ENCODE measurements around the gene TRIM71.
"Not testable (repeated sequence)": the region's sequence is repeated elsewhere in the genome, so short reads cannot be mapped to it uniquely, and the experiment has no call there.

TRIM71 gene

DNA sequence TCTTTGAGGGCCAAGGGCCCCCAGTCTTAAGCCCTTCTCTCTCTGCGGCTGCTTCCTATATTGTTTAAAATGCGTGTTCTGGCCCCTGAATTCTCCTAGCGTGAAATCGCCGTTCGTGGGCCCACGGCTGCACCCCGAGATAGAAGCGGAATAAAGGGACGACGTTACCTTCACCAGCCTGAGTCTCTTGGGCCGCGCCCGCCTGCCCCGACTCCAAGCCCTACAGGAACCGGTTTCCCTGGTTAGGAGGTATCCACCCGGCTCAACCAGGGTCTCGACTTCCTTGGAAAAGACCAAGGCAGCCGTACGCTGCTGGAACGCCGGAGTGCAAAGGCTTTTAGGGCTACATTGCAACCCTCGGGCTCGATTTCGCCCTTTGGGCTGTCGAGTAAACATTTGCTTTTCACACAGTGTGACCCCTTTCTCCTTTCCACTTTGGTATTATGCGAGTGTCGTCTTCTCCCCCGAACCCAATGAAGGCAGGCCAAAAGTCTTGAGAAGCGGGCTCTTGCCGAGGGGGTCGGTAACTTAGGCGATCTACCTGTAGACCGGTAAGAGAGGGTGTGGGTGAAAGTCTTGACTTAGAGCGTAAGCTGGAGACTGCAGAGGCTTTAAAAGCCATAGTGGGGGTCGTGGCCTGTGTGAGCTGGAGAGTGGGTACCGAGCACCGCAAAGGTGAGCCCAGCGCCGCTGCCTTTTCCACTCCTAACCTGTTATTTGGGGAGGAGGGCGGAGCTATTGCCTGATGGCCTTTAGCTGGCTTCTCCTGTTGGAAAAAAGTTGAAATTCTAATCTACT is 2.0 kb downstream of the TRIM71 start:
- DNase-seq (ENCODE audit: low read depth): no peak

DNA sequence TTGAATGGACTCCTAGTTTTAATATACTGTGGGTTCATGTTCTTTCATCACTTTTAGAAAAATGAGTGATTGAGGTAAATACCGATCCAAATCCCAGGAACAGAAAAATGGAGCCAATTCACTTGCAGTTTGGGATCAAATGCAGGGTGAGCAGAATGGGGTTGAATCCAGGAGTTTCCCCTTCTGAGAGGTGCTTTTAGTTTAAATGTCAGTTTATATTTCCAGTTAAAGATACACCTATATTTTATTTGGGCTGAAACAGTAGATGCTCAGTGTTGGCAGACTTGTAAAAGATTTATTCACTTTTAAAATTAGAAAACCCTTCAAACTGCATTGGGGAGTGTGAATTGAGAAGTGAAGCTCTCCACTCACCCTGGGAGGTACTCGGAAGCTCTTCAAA is 2.6 kb downstream of the TRIM71 start:
- DNase-seq (ENCODE audit: low read depth): no peak

DNA sequence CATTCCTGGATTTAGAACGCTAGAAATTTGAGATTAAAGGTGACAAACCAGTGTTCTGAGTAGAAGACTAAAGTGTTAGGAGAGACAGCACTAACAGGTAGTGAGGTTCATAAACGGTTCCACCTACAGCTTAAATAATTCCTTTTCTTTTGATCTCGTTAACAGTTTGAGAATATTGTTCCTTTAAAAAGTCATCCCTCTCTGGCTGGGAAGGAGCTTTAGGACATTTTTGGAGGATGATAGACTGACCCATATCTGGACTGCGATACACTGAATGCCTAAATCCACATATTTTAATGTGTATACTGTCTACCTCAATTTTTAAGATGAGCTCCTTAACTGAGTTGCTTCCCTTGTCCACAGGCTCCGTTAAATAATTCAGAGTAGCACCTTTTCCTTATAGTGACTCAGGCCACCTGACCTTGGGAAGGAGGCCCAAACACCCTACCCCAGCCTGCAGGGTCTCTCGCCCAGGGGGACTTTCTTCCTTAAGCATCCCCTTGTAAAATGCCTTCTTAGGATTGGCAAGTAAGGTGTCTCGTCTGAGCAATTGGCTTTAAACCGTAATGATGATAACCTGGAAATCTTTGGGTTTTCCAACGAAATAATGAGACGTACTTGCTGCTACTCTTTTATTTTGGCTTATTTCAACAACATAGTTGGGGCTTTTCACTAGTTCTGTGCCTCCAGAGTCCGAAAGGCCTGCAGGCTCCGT is 3.3 kb downstream of the TRIM71 start:
- DNase-seq (ENCODE audit: low read depth): no peak

DNA sequence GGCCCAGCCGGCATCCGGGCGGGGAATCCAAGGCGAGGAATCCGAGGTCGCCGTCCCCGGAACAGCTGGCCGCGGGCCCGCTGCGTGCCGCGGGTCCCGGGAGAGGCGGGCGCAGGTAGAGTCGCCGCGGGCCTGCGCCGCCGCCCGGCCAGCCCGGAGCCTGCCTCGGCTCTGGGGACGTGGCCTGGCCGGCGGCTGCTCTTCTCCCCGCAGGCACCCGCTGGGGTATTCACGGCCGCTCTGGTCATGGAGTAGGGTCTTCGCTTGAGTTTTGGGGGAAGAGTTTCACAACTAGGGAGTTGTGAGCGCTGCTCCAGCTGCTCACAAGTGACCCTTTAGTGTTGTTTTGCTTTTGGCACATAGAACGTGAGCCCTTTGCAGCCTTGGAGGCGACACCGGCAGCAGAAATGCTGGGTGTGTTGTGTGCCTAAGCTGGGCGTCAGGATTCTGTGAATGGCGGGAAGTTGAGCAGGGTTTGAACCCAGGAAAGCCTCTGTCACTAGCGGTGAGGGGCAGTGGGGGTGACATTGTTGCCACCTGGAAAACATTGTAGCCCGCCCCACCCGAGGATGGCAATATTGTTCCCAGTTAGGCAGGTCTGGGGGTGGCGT is 4.0 kb downstream of the TRIM71 start:
- no peak for DNase-seq (ENCODE audit: low read depth)

DNA sequence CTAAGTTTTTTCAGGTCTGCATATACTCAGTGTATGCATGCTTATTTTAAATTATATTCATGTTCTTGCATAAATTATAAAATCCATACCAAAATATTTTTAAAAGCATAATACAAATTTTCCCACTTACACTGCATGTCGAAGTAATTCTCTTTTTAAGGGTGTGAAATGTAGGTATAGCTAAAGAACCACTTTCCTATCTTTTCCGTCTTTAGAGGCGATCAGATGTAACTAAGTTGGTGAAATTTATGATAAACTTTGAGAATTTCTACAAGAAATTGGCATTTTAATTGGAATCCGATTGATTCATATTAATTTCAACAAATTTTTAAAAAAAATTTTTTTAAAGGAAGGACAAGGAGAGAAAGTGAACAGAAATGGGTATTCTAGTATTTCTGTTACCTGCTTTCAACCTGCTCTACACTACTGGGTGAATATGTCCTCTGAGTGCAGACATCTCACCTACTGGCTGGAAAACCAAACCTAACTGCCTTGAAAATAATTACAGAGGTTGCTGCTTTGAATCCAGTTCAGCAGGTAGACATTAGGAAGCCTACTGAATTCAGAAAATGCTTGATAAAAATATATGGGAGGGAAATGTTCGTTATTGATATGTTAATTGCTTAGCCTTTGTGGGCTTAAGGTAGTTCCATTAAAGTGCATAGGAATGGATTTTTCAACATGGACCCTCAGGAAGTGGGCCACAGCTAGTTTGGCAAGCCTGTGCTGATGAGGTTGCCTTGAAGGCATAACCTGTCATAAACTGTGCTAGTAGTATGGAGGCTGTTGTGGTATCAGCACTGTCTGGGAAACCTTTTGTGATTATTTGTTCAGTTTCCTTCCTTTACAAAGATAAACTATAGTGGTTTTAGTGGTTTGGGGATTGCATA is 5.1 kb downstream of the TRIM71 start:
- no peak for DNase-seq (ENCODE audit: low read depth)

DNA sequence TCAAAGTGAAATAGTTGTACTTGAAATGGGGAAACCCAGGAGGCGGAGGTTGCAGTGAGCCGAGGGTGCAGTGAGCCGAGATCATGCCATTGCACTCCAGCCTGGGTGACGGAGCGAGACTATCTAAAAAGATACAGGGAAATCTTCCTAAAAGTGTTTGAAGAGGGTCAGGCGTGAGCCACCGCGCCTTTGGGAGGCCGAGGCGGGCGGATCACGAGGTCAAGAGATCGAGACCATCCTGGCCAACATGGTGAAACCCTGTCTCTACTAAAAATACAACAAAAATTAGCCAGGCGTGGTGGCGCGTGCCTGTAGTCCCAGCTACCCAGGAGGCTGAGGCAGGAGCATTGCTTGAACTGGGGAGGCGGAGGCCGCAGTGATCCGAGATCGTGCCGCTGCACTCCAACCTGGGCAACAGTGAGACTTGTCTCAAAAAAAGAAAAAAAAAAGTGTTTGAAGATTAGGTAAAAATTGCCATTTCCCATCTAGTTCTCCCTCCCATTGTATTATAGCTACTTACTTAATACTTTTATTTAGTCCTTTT is 5.9 kb downstream of the TRIM71 start:
- not testable (repeated sequence) for DNase-seq (ENCODE audit: low read depth)

DNA sequence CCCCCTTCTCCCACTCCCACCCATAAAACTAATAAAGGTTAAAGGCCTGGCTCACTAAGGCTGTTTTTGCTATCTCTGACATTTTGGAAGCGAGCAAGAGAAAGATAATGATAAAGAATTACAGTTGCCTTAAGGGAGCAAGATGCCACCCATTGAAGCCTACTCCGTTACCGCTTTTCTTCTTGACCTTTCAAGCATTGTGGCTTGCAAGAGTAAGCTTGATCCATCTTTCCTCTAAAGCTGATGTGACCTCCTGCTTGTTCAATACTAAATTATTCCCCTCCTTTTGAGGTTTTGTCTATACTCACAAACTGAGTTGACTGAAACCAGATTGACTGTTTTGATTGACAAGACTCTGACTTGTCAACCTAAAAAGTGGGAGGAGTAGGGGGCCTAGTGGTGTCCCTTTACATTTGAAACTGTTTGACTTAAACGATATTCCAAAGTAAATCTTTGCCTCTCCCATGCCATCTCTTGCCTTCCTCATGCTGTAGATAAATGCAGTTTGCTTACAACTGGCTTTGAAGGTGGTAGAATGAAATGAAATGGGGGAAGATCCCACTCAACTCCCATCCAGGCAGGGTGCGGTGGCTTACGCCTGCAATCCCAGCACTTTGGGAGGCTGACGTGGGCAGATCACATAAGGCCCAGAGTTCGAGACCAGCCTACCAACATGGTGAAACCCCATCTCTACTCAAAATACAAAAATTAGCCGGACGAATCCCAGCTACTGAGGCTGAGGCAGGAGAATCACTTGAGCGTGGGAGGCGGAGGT is 8.0 kb downstream of the TRIM71 start:
- no peak for DNase-seq (ENCODE audit: low read depth)

DNA sequence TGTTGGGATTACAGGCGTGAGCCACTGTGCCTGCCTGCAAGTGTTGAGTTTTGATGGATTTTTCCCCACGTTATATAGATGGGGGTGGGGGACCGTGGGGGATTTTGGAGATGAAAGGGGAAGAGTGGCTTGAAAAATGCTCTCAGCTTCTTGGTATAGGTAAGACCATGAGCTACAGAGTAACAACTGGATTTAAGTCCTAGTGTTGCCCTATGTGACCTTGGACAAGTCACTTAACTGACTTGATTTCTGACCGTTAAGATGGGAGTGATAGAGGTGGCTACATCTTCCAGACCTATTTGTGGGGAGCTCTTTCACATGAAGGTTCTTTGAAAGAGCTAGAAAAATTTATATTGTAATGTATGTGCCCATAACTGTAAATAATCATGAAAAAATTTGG is 13.3 kb downstream of the TRIM71 start:
- DNase-seq (ENCODE audit: low read depth): no peak

DNA sequence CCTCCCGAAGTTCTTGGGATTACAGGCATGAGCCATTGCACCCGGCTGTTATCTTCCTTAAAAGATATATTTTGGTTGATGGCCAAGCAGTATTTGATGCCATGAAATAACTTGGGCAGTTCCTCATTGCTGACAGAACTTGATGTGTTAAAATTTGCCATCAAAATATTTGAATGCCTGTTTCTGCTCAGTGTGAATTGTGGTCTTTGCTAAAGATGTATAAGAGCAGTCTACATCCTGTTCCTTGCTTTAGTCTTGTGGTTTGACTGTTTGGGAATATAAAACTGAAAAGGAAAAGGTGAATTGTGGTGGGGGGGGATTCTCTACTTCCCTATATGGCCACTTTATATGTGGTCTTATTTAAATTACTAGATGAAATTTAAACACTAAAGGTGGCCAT is 14.0 kb downstream of the TRIM71 start:
- DNase-seq (ENCODE audit: low read depth): no peak

DNA sequence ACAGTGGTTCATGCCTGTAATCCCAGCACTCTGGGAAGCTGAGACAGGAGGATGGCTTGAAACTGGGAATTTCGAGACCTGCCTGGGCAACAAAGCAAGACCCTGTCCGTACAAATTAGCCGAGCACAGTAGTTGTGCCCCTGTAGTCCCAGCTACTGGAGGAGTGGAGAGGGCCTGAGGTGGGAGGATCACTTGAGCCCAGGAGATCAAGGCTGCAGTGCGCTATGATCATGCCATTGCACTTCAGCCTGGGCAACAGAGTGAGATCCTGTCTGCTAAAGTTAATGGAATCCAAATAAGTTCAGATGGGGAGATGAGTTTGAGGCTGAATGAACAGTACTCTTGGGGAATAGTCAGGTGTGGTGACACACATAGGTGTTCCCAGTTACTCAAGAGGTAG is 14.4 kb downstream of the TRIM71 start:
- DNase-seq (ENCODE audit: low read depth): no peak

DNA sequence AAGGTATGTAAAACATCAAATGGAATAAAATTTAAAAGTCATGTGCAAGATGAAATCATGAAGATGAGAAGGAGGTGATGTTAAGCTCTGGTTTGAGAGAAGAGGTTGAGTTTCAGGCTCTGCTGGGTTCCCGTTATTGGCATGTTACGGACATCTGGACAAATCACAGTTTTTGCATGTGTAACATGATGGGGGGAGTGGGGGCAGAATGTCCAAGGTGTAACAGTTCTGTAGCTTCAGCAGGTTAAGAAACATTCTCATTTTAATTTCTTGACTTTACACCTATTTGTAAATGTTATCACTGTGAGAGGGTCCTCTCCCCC is 17.2 kb downstream of the TRIM71 start:
- no peak for DNase-seq (ENCODE audit: low read depth)

DNA sequence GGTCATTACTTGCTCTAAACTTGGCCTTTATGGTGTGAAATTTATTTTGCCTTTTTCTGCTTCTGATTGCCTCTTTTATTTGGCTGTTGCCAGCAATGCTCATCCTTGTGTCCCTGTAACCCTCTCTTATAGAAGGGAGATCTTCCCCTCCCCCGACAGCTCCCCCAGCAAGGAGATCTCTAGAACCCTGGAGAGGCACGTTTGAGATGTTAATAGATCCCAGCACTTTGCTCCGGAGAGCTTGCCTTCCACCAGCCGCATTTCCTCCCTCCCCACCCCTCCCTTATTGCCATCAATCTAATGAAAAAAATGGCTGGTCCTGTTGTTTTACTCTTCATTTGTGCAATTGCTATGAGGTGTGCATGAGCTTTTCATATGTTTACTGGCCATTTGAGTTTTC is 18.2 kb downstream of the TRIM71 start:
- DNase-seq (ENCODE audit: low read depth): no peak

DNA sequence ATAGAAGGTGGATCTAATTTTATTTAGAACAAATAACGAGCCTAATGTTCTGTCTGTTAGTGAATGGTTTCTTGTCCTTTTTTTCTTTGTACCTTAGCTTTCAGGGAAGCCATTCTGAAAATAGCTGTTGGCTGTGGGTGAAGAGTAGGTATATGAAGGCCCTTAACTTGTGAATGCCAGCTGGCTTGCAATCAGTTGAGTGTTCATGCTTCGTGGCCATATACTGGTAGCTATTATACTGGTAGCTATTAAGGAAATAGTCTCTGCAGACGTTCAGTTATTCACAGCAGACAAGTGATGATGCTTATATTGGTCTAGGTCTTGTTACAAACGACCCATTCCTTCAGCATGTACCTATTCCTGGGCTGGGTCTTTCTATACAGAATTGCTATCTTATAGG is 18.8 kb downstream of the TRIM71 start:
- DNase-seq (ENCODE audit: low read depth): no peak

DNA sequence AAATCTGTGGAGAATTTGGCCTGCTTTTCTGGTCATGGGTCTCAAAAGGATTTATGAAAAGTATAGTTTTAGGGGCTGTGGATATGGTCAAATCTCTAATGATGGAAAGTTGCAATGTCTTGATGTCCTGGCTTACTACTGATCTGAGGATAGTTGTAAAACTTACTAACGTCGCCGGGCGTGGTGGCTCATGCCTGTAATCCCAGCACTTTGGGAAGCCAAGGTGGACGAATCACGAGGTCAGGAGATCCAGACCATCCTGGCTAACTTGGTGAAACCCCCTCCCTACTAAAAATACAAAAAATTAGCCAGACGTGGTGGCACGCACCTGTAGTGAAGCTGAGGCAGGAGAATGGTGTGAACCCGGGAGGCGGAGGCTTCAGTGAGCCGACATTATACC is 19.6 kb downstream of the TRIM71 start:
- no peak for DNase-seq (ENCODE audit: low read depth)

DNA sequence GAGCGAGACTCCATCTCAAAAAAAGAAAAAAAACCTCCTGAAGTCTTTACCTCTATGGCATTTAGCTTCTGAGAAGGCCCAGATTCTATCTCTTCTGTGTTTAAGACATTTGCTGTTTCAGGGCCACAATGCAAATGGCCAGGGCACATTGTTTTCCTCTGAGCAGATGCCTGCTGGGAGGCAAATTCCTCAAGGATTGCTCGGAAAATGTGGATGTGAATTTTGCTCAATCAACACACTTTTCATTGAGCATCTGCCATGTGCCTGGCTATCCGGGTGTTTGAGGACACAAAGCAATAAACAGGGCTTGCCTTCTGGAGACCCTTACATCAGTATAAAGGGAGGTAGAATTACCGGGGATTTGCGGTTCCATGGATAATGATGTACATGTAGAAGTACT is 20.0 kb downstream of the TRIM71 start:
- no peak for DNase-seq (ENCODE audit: low read depth)

DNA sequence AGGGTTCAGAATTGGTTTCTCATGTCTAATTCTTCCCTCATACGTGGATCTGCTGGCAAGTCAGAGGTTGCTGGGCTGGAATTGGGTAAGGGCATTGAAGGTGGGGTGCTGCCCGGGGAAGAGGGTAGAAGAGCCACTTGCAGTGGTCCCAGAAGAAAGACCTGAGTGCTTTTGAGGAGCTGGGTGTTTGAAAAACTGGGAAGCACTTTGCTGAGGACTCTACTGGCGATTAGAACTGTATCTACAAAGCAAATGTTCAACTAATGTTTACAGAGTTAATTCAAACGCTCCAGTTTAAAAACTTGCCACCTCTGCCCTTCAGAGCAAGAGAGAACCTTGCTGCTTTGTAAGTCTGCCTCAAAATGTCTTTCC is 21.9 kb downstream of the TRIM71 start:
- DNase-seq (ENCODE audit: low read depth): no peak

DNA sequence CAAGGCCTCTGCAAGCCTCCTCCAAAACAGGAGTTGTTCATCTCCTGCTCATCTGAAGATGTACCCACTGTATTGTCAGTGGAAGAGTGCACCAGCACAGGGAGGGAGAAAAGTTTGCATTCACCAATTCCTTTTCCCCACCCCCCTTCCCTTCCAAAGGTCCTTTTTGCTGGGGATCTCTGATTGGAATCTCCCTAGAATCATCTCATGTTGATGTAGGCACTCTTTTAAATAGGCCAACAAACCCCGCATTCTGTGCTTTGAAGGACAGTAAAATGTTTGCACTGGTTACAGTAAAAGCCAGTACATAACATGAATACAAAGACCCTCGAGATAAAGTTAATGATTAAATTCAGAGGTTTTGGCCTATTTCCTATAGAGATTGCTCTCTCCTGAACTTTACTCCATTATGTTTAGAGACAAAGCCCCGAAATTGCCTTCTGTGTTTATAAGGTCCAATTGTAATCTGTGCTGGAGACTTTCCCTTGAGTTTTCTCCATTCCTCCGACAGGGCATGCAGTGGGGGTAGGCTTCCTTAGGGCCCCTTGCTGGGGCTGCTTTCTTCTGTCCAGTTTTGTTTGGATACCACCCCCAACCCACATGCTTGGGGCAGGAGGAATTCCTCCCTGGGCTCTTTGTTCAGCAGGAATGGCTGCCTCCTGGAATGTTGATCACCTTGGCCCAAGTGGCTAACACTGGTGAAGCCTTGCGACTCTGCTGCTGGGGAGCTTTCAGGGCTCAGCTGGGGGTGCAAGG is 22.5 kb downstream of the TRIM71 start:
- no peak for DNase-seq (ENCODE audit: low read depth)

DNA sequence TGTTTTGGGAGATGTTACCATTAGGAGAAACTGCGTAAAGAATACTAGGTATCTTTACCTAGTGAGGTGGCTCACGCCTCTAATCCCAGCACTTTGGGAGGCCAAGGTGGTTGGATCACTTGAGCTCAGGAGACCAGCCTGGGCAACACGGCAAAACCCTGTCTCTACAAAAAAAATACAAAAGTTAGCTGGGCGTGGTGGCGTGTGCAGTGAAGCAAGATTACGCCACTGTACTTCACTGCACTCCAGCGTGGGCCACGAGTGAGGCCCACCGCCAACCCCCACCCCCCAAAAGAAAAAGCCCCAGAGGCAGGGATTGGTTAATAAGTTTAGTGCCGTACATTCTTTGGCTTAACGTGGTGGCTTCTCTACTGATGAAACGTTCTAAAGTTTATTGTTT is 23.5 kb downstream of the TRIM71 start:
- no peak for DNase-seq (ENCODE audit: low read depth)

DNA sequence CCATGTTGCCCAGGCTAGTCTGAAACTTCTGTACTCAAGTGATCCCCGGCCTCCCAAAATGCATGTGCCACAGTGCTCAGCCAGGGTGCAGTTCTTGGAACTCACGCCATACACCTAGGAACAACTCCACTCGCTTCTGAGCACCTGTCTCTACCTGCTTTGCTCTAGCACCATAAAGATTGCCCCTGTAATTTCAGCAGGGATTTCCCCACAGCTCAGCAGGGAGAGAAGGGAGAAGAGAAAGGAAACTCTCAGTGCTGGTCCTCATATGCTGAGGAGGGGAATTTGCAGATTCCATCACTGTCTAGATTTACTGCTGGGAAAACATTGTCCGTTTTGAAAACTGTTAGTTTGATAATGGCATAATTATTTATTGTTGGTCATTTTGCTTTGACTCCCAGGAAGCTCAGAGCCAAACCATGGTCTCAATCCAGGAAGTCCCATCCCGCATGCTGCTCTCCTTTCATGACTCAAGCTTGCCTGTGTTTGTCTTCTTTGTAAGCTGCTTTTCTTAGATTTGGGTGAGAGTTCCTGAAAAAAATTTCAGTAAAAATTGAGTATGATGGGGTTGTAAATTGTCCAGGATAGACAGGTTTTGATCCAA is 24.2 kb downstream of the TRIM71 start:
- no peak for DNase-seq (ENCODE audit: low read depth)

DNA sequence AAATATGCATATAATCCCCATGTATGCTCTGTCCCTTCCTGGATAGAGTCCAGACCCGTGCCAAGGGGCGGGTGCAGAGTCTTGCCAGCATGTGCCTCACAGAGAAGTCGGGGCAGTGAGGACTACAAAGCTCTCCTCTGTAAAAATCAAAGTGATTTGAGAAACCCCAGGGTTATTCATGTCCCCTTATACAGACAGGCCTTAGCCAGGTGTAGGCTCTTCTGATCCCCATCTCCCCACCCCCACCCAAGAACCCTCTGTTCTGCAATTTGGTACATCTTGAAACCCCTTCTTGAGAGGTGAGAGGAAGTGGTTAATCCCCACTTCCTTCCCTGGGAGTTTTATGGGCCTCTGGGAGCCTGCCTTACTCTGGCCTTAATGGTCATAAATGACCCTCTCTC is 24.7 kb downstream of the TRIM71 start:
- DNase-seq (ENCODE audit: low read depth): no peak

Data from GM04504 (cell line).